Astrocyte of the spinal cord (primary cell): ENCODE measurements around the gene PPM1H.

Experiments
- DNase-seq: peaks from one replicate; pipeline ENCODE4 v3.0.0; 2011; ENCODE audit warnings: low read depth, low spot score
- H3K4me3 ChIP-seq: 2 replicates; pipeline ENCODE4 v1.5.1; 2011; ENCODE audit warnings: low read depth, mild to moderate bottlenecking, low read length, moderate library complexity
- in situ Hi-C: cut with HindIII; loops from 2 replicates; pipeline ENCODE4 v1.10.0; 2017; ENCODE audit warnings: low sequenced_read_pairs
- TF ChIP-seq, protein P1 (sequence below): IDR thresholded peaks from 2 replicates; pipeline ENCODE4 v1.5.1; 2012; ENCODE audit warnings: low read depth, mild to moderate bottlenecking, low read length, inconsistent platforms

The PPM1H gene

GRCh38 chr12:62800707-62801400 is 134.1 kb downstream of the PPM1H start:
- no peak overlapping the region for H3K4me3 ChIP-seq
- TF ChIP-seq, protein P1, sequence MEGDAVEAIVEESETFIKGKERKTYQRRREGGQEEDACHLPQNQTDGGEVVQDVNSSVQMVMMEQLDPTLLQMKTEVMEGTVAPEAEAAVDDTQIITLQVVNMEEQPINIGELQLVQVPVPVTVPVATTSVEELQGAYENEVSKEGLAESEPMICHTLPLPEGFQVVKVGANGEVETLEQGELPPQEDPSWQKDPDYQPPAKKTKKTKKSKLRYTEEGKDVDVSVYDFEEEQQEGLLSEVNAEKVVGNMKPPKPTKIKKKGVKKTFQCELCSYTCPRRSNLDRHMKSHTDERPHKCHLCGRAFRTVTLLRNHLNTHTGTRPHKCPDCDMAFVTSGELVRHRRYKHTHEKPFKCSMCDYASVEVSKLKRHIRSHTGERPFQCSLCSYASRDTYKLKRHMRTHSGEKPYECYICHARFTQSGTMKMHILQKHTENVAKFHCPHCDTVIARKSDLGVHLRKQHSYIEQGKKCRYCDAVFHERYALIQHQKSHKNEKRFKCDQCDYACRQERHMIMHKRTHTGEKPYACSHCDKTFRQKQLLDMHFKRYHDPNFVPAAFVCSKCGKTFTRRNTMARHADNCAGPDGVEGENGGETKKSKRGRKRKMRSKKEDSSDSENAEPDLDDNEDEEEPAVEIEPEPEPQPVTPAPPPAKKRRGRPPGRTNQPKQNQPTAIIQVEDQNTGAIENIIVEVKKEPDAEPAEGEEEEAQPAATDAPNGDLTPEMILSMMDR: no peak
- DNase-seq: no peak
- in situ Hi-C loops: no loop called here

GRCh38 chr12:62799766-62800406 is 135.1 kb downstream of the PPM1H start:
- H3K4me3 ChIP-seq: no peak overlapping the region
- in situ Hi-C loops: loop anchor here (25.0 kb wide), 1 partner anchor 188 kb away; no protein-coding TSS in a partner anchor
- TF ChIP-seq, protein P1: no peak
- DNase-seq: no peak

- in situ Hi-C loops: loop anchor here (25.0 kb wide), 1 partner anchor 187 kb away; no protein-coding TSS in a partner anchor
- DNase-seq: peak; percentile 77
- H3K4me3 ChIP-seq: no peak overlapping the region
- TF ChIP-seq, protein P1: peak; percentile 94
Measured at GRCh38 chr12:62799126-62799736, 135.7 kb downstream of the PPM1H start.

GRCh38 chr12:62794218-62794583 is 140.7 kb downstream of the PPM1H start:
- TF ChIP-seq, protein P1: no peak
- H3K4me3 ChIP-seq: no peak overlapping the region
- in situ Hi-C loops: loop anchor here (25.0 kb wide), 1 partner anchor 182 kb away; no protein-coding TSS in a partner anchor

GRCh38 chr12:62793256-62794217 is 141.4 kb downstream of the PPM1H start:
- peak; percentile 90 for DNase-seq
- H3K4me3 ChIP-seq: no peak overlapping the region
- in situ Hi-C loops: loop anchor here (25.0 kb wide), 1 partner anchor 181 kb away; no protein-coding TSS in a partner anchor
- TF ChIP-seq, protein P1: peak; percentile 93

More at GRCh38 chr12:62794218-62794583, 140.7 kb downstream of the PPM1H start:
- no peak for DNase-seq
